AG04450 (cell line): ENCODE measurements around the gene MBTPS1. TPM values are rescaled to one million over a fixed set of nuclear protein-coding genes. Genes with fewer than 3 reads are reported as not detected.

Experiments used
- CTCF ChIA-PET: fragments of 300-600, 350-600 bp; formaldehyde crosslinking; extraction: SDS; loops from one replicate; lab custom pipeline; 2022; ENCODE audit warnings: antibody characterized with exemption, inconsistent platforms; lab: Charles Lee
- POLR2A ChIA-PET: fragments of 350-600 bp; formaldehyde crosslinking; extraction: SDS; loops from one replicate; lab custom pipeline; 2021; ENCODE audit warnings: antibody characterized with exemption, inconsistent platforms; lab: Yijun Ruan, JAX
- DNase-seq: peaks from one replicate; pipeline ENCODE4 v3.0.0-alpha.2; 2011; ENCODE audit warnings: low read depth, low spot score
- H3K27ac ChIP-seq: one replicate; pipeline ENCODE4 v1.5.1; 2012; ENCODE audit warnings: low read depth, low read length, control low read depth
- H3K27me3 ChIP-seq: one replicate; pipeline ENCODE4 v1.6.0; 2012; ENCODE audit warnings: low read length; ENCODE audit not compliant: control insufficient read depth, insufficient read depth
- H3K4me3 ChIP-seq: 2 replicates; pipeline ENCODE4 v1.5.1; 2011; ENCODE audit warnings: mild to moderate bottlenecking, low read depth, low read length, control low read depth
- H3K9me3 ChIP-seq: 2 replicates; pipeline ENCODE4 v1.5.1; 2012; ENCODE audit warnings: low read length; ENCODE audit not compliant: control insufficient read depth, insufficient read depth
- CTCF ChIP-seq: IDR thresholded peaks from 2 replicates; pipeline ENCODE4 v1.5.1; 2011; ENCODE audit warnings: low read depth, low read length, control low read depth, inconsistent platforms
- polyA plus RNA-seq: library from polyadenylated mRNA; depleted of rRNA; stranded (reverse); fragments of >200 nt; gene quantifications from 2 replicates; pipeline ENCODE4 v1.2.3, GENCODE V29; 2011

Gene MBTPS1
- polyA plus RNA-seq, 1 experiment = 116 TPM

- Histone ChIP-seq H3K4me3 (no peak overlapping the region), H3K27me3 (no peaks in the 10 kb centered on the region), H3K27ac (no peak overlapping the region), H3K9me3 (no peaks in the 10 kb centered on the region)
- CTCF ChIA-PET = interaction anchor here (0.6 to 4.1 kb wide), 5 partner anchors 17 to 119 kb away, joined by 3 to 23 read pairs (median 3); partner anchors contain the start of gene TAF1C
- no peak for DNase-seq
- TF ChIP-seq CTCF = no peak
- POLR2A ChIA-PET = no interaction called here
Observed at GRCh38 chr16:84067640-84068039, 49.1 kb downstream of the MBTPS1 start.

- ChIA-PET POLR2A (no interaction called here), CTCF (interaction anchor here (0.6 to 4.3 kb wide), 50 partner anchors 9 to 1287 kb away, joined by 3 to 171 read pairs (median 6); partner anchors contain the start of genes MBTPS1, OSGIN1, SLC38A8 and TAF1C)
- peak; percentile 81 for TF ChIP-seq CTCF
- no peak overlapping the region for H3K4me3 ChIP-seq
- no peak overlapping the region for H3K27ac ChIP-seq
- peak; percentile 18 for DNase-seq
- H3K9me3 ChIP-seq = no peaks in the 10 kb centered on the region
- no peaks in the 10 kb centered on the region for H3K27me3 ChIP-seq
Observed at GRCh38 chr16:84065536-84066132, 51.1 kb downstream of the MBTPS1 start.

GRCh38 chr16:84063980-84064379, 52.8 kb downstream of the MBTPS1 start:
- Histone ChIP-seq H3K9me3 (no peaks in the 10 kb centered on the region), H3K27ac (no peak overlapping the region), H3K27me3 (no peaks in the 10 kb centered on the region), H3K4me3 (no peak overlapping the region)
- no peak for DNase-seq
- ChIA-PET POLR2A (no interaction called here), CTCF (interaction anchor here (0.5 to 4.3 kb wide), 9 partner anchors 17 to 137 kb away, joined by 3 to 171 read pairs (median 11); partner anchors contain the start of gene OSGIN1)
- TF ChIP-seq CTCF = no peak

GRCh38 chr16:84062734-84063640, 53.8 kb downstream of the MBTPS1 start:
- Histone ChIP-seq H3K9me3 (no peaks in the 10 kb centered on the region), H3K27me3 (no peaks in the 10 kb centered on the region), H3K4me3 (no peak overlapping the region), H3K27ac (no peak overlapping the region)
- POLR2A ChIA-PET = no interaction called here
- peak; percentile 87 for TF ChIP-seq CTCF
- DNase-seq = peak; percentile 48
- CTCF ChIA-PET = interaction anchor here (0.6 to 4.3 kb wide), 29 partner anchors 9 to 136 kb away, joined by 3 to 171 read pairs (median 4); partner anchors contain the start of genes MBTPS1 and OSGIN1
